Trophoblast cell (in vitro differentiated cells and primary cell): Measurements from ENCODE around the gene ANKS1B.

ENCODE experiments used
- DNase-seq, 2 donors: peaks; one replicate each; pipeline ENCODE4 v3.0.0-alpha.2; 2016
- H2AFZ ChIP-seq: 2 replicates; pipeline ENCODE4 v1.6.1; 2013; ENCODE audit warnings: low read length, moderate library complexity, mild to moderate bottlenecking; ENCODE audit not compliant: insufficient read depth, poor library complexity
- H2AK5ac ChIP-seq: 2 replicates; pipeline ENCODE4 v1.6.1; 2013; ENCODE audit warnings: mild to moderate bottlenecking, low read length
- H2BK120ac ChIP-seq: 2 replicates; pipeline ENCODE4 v1.6.1; 2013; ENCODE audit warnings: low read length, mild to moderate bottlenecking, moderate library complexity; ENCODE audit not compliant: insufficient read depth, poor library complexity
- H2BK12ac ChIP-seq: 2 replicates; pipeline ENCODE4 v1.6.1; 2013; ENCODE audit warnings: mild to moderate bottlenecking, low read length, moderate library complexity
- H2BK5ac ChIP-seq: 2 replicates; pipeline ENCODE4 v1.6.1; 2013; ENCODE audit warnings: low read length, low read depth, moderate library complexity, mild to moderate bottlenecking; ENCODE audit not compliant: poor library complexity
- H3K14ac ChIP-seq: 2 replicates; pipeline ENCODE4 v1.6.1; 2013; ENCODE audit warnings: mild to moderate bottlenecking, low read length
- H3K18ac ChIP-seq: 2 replicates; pipeline ENCODE4 v1.6.1; 2013; ENCODE audit warnings: mild to moderate bottlenecking, low read length
- H3K23ac ChIP-seq: 2 replicates; pipeline ENCODE4 v1.6.1; 2013; ENCODE audit warnings: low read length
- H3K27ac ChIP-seq: 2 replicates; pipeline ENCODE4 v1.5.1; 2013; ENCODE audit warnings: low read depth, mild to moderate bottlenecking, inconsistent platforms, low read length, moderate library complexity
- H3K27me3 ChIP-seq: 2 replicates; pipeline ENCODE4 v1.6.1; 2013; ENCODE audit warnings: inconsistent platforms, mild to moderate bottlenecking, low read length, moderate library complexity; ENCODE audit not compliant: insufficient read depth
- H3K36me3 ChIP-seq, 2 experiments: 1 replicate in 1 of 2; 2 replicates in 1 of 2; pipeline ENCODE4 v1.6.1; 2013; ENCODE audit warnings: low read length in 2 of 2, mild to moderate bottlenecking in 2 of 2, moderate library complexity in 1 of 2; ENCODE audit not compliant: insufficient read depth in 2 of 2, control insufficient read depth in 1 of 2
- H3K4ac ChIP-seq: 2 replicates; pipeline ENCODE4 v1.6.1; 2013; ENCODE audit warnings: low read depth, mild to moderate bottlenecking, low read length, moderate library complexity
- H3K4me1 ChIP-seq, 2 experiments: 1 replicate in 1 of 2; 2 replicates in 1 of 2; pipeline ENCODE4 v1.6.1; 2013; ENCODE audit warnings: low read length in 2 of 2, mild to moderate bottlenecking in 2 of 2, moderate library complexity in 1 of 2; ENCODE audit not compliant: insufficient read depth in 2 of 2, control insufficient read depth in 1 of 2
- H3K4me2 ChIP-seq: 2 replicates; pipeline ENCODE4 v1.6.1; 2013; ENCODE audit warnings: inconsistent platforms, mild to moderate bottlenecking, low read length, moderate library complexity
- H3K4me3 ChIP-seq: 2 replicates; pipeline ENCODE4 v1.5.1; 2013; ENCODE audit warnings: mild to moderate bottlenecking, low read depth, low read length, inconsistent platforms
- H3K79me1 ChIP-seq: one replicate; pipeline ENCODE4 v1.6.1; 2013; ENCODE audit warnings: low read length
- H3K79me2 ChIP-seq: 2 replicates; pipeline ENCODE4 v1.6.1; 2013; ENCODE audit warnings: low read length, mild to moderate bottlenecking; ENCODE audit not compliant: control insufficient read depth, insufficient read depth, poor library complexity
- H3K9ac ChIP-seq: 2 replicates; pipeline ENCODE4 v1.6.1; 2013; ENCODE audit warnings: mild to moderate bottlenecking, low read length
- H3K9me3 ChIP-seq: 2 replicates; pipeline ENCODE4 v1.6.1; 2013; ENCODE audit warnings: low read depth, mild to moderate bottlenecking, control low read depth, inconsistent platforms, low read length; ENCODE audit not compliant: insufficient read depth
- H4K12ac ChIP-seq: 2 replicates; pipeline ENCODE4 v1.6.1; 2013; ENCODE audit warnings: low read depth, mild to moderate bottlenecking, low read length, moderate library complexity
- H4K8ac ChIP-seq: 2 replicates; pipeline ENCODE4 v1.6.1; 2013; ENCODE audit warnings: low read depth, mild to moderate bottlenecking, low read length, moderate library complexity
- H4K91ac ChIP-seq: one replicate; pipeline ENCODE4 v1.6.1; 2013; ENCODE audit warnings: low read depth, mild to moderate bottlenecking, low read length, moderate library complexity
- WGBS: extraction: QIAGEN DNeasy Blood & Tissue Kit; methylation state at CpG from one replicate; pipeline ENCODE4 v1.1.7; 2013; ENCODE audit warnings: missing lambda C conversion rate; ENCODE audit not compliant: insufficient read length, insufficient coverage; ENCODE audit errors: extremely low coverage; 5-methylcytosine and 5-hydroxymethylcytosine counted together

The ANKS1B gene

GRCh38 chr12:99135376-99135775 lies 849.4 kb downstream of the ANKS1B start:
- Histone ChIP-seq H2AK5ac (no peak overlapping the region), H3K4me3 (no peak overlapping the region), H3K4ac (no peak overlapping the region), H3K79me1 (no peaks in the 10 kb centered on the region), H3K27ac (no peak overlapping the region), H3K14ac (no peak overlapping the region), H3K4me1 (no peaks in the 10 kb centered on the region), H3K18ac (no peak overlapping the region), H3K4me2 (no peak overlapping the region), H4K12ac (no peak overlapping the region), H3K23ac (no peak overlapping the region), H2BK5ac (no peak overlapping the region), H4K91ac (no peak overlapping the region), H4K8ac (no peak overlapping the region), H2BK120ac (no peak overlapping the region), H3K9ac (no peak overlapping the region), H2BK12ac (no peak overlapping the region), H3K36me3 (no peaks in the 10 kb centered on the region), H2AFZ (no peak overlapping the region), H3K9me3 (no peaks in the 10 kb centered on the region), H3K27me3 (no peaks in the 10 kb centered on the region), H3K79me2 (no peaks in the 10 kb centered on the region)
- WGBS, result no CpG with 5 or more reads among the region's 4 CpGs
- DNase-seq, result no peak

- no peak for DNase-seq
- no peak overlapping the region for H2BK12ac ChIP-seq
- H3K79me1 ChIP-seq, result no peaks in the 10 kb centered on the region
- no peaks in the 10 kb centered on the region for H3K9me3 ChIP-seq
- H2AK5ac ChIP-seq, result no peak overlapping the region
- H3K4me2 ChIP-seq, result no peak overlapping the region
- no peak overlapping the region for H2BK5ac ChIP-seq
- H3K36me3 ChIP-seq, result no peaks in the 10 kb centered on the region
- H2AFZ ChIP-seq, result no peak overlapping the region
- H4K12ac ChIP-seq, result no peak overlapping the region
- no peak overlapping the region for H3K14ac ChIP-seq
- H3K9ac ChIP-seq, result no peak overlapping the region
- no peak overlapping the region for H4K8ac ChIP-seq
- H3K27me3 ChIP-seq, result no peaks in the 10 kb centered on the region
- no peak overlapping the region for H3K27ac ChIP-seq
- H4K91ac ChIP-seq, result no peak overlapping the region
- H3K4me3 ChIP-seq, result no peak overlapping the region
- WGBS, result no CpG with 5 or more reads among the region's 2 CpGs
- no peaks in the 10 kb centered on the region for H3K79me2 ChIP-seq
- no peak overlapping the region for H3K23ac ChIP-seq
- H2BK120ac ChIP-seq, result no peak overlapping the region
- H3K4me1 ChIP-seq, result no peaks in the 10 kb centered on the region
- H3K18ac ChIP-seq, result no peak overlapping the region
- H3K4ac ChIP-seq, result no peak overlapping the region
These were observed 851.3 kb downstream of the ANKS1B start for GRCh38 chr12:99133401-99133800.

GRCh38 chr12:99131751-99132199 lies 853.0 kb downstream of the ANKS1B start:
- H4K91ac ChIP-seq, result no peak overlapping the region
- no peaks in the 10 kb centered on the region for H3K4me1 ChIP-seq
- no peak overlapping the region for H3K4me2 ChIP-seq
- no peak overlapping the region for H4K12ac ChIP-seq
- H3K27ac ChIP-seq, result no peak overlapping the region
- no peaks in the 10 kb centered on the region for H3K79me1 ChIP-seq
- H3K27me3 ChIP-seq, result no peaks in the 10 kb centered on the region
- no peaks in the 10 kb centered on the region for H3K79me2 ChIP-seq
- no peak overlapping the region for H3K4me3 ChIP-seq
- no peak overlapping the region for H2AK5ac ChIP-seq
- peak overlapping the region; percentile 43 for H4K8ac ChIP-seq
- H3K4ac ChIP-seq, result no peak overlapping the region
- no peaks in the 10 kb centered on the region for H3K36me3 ChIP-seq
- DNase-seq, result no peak
- H2BK120ac ChIP-seq, result no peak overlapping the region
- no peak overlapping the region for H3K9ac ChIP-seq
- H3K18ac ChIP-seq, result no peak overlapping the region
- H3K14ac ChIP-seq, result no peak overlapping the region
- WGBS, result no CpG with 5 or more reads among the region's 7 CpGs
- H2AFZ ChIP-seq, result no peak overlapping the region
- H3K9me3 ChIP-seq, result no peaks in the 10 kb centered on the region
- H2BK12ac ChIP-seq, result no peak overlapping the region
- no peak overlapping the region for H3K23ac ChIP-seq
- no peak overlapping the region for H2BK5ac ChIP-seq

GRCh38 chr12:99130808-99131553 lies 853.8 kb downstream of the ANKS1B start:
- whole genome bisulfite sequencing, result no CpG with 5 or more reads among the region's 3 CpGs
- no peak overlapping the region for H3K23ac ChIP-seq
- H3K18ac ChIP-seq, result no peak overlapping the region

More at GRCh38 chr12:99130808-99131553, 853.8 kb downstream of the ANKS1B start:
- no peak overlapping the region for H2AFZ ChIP-seq
- no peaks in the 10 kb centered on the region for H3K27me3 ChIP-seq
- no peaks in the 10 kb centered on the region for H3K4me1 ChIP-seq
- H2BK5ac ChIP-seq, result no peak overlapping the region
- H3K14ac ChIP-seq, result no peak overlapping the region
- no peaks in the 10 kb centered on the region for H3K36me3 ChIP-seq
- no peak overlapping the region for H3K27ac ChIP-seq
- H4K12ac ChIP-seq, result no peak overlapping the region
- peak in 1 of 2 donors; percentile 10 for DNase-seq
- H3K9ac ChIP-seq, result no peak overlapping the region
- no peak overlapping the region for H3K4ac ChIP-seq
- H3K4me3 ChIP-seq, result no peak overlapping the region
- H2BK12ac ChIP-seq, result no peak overlapping the region
- no peaks in the 10 kb centered on the region for H3K79me1 ChIP-seq
- no peak overlapping the region for H3K4me2 ChIP-seq
- no peak overlapping the region for H4K8ac ChIP-seq
- H3K79me2 ChIP-seq, result no peaks in the 10 kb centered on the region
- no peaks in the 10 kb centered on the region for H3K9me3 ChIP-seq
- no peak overlapping the region for H4K91ac ChIP-seq
- H2AK5ac ChIP-seq, result no peak overlapping the region
- H2BK120ac ChIP-seq, result no peak overlapping the region
